Measurements from ENCODE around the gene SHISA6.

The SHISA6 gene

DNA sequence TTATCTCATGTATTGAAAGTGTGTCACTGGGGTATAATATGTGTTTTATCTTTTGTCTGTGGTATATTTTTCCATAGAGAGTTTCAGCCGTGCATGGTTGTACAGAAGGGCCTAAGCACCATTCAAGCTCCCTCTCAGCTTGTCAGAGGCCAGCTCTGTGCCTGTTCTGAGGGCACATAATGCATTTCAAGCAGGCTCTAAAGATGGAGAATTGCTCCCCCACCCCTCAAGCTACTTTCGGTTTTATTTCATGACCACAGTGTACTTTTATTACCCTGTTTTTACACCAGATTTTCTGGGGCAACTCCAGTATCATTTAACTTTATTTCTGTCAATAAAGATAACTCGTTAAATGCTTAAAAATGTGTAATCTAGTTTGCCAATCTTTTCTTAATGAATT, 131.7 kb downstream of the SHISA6 start:
- H3K27ac Mint-ChIP-seq: no peak overlapping the region
- no peak overlapping the region for H3K4me3 Mint-ChIP-seq
- CTCF ChIA-PET: no interaction called here
- H3K27me3 Mint-ChIP-seq: no peaks in the 10 kb centered on the region
- H3K9me3 Mint-ChIP-seq: peaks cover 12% of the 10 kb centered on the region
- no peaks in the 10 kb centered on the region for H3K36me3 Mint-ChIP-seq
- DNase-seq: no peak
- no peaks in the 10 kb centered on the region for H3K4me1 Mint-ChIP-seq

GRCh38 chr17:11378506-11378905, 137.5 kb downstream of the SHISA6 start:
- DNase-seq: no peak
- no peaks in the 10 kb centered on the region for H3K36me3 Mint-ChIP-seq
- H3K9me3 Mint-ChIP-seq: peaks cover 7% of the 10 kb centered on the region
- no peaks in the 10 kb centered on the region for H3K27me3 Mint-ChIP-seq
- CTCF ChIA-PET: no interaction called here
- no peak overlapping the region for H3K27ac Mint-ChIP-seq
- H3K4me3 Mint-ChIP-seq: no peak overlapping the region
- H3K4me1 Mint-ChIP-seq: no peaks in the 10 kb centered on the region

GRCh38 chr17:11380761-11381160, 139.7 kb downstream of the SHISA6 start:
- H3K27ac Mint-ChIP-seq: no peak overlapping the region
- H3K4me3 Mint-ChIP-seq: no peak overlapping the region
- no peaks in the 10 kb centered on the region for H3K4me1 Mint-ChIP-seq
- H3K27me3 Mint-ChIP-seq: no peaks in the 10 kb centered on the region
- H3K36me3 Mint-ChIP-seq: no peaks in the 10 kb centered on the region
- peaks cover 18% of the 10 kb centered on the region for H3K9me3 Mint-ChIP-seq
- CTCF ChIA-PET: no interaction called here
- DNase-seq: no peak

- no peaks in the 10 kb centered on the region for H3K36me3 Mint-ChIP-seq
- H3K4me1 Mint-ChIP-seq: no peaks in the 10 kb centered on the region
- DNase-seq: no peak
- peaks cover 22% of the 10 kb centered on the region for H3K9me3 Mint-ChIP-seq
- H3K4me3 Mint-ChIP-seq: no peak overlapping the region
- no peaks in the 10 kb centered on the region for H3K27me3 Mint-ChIP-seq
- CTCF ChIA-PET: no interaction called here
- no peak overlapping the region for H3K27ac Mint-ChIP-seq
Observed at GRCh38 chr17:11383157-11383556, 142.1 kb downstream of the SHISA6 start.

- peaks cover 22% of the 10 kb centered on the region for H3K9me3 Mint-ChIP-seq
- H3K4me1 Mint-ChIP-seq: no peaks in the 10 kb centered on the region
- CTCF ChIA-PET: no interaction called here
- no peak overlapping the region for H3K27ac Mint-ChIP-seq
- no peaks in the 10 kb centered on the region for H3K27me3 Mint-ChIP-seq
- no peak overlapping the region for H3K4me3 Mint-ChIP-seq
- DNase-seq: no peak
- no peaks in the 10 kb centered on the region for H3K36me3 Mint-ChIP-seq
Observed at GRCh38 chr17:11384131-11384530, 143.1 kb downstream of the SHISA6 start.

GRCh38 chr17:11387610-11388009, 146.6 kb downstream of the SHISA6 start:
- Mint-ChIP-seq H3K4me3 (no peak overlapping the region), H3K4me1 (no peaks in the 10 kb centered on the region), H3K9me3 (peaks cover 26% of the 10 kb centered on the region), H3K27ac (no peak overlapping the region), H3K27me3 (no peaks in the 10 kb centered on the region), H3K36me3 (no peaks in the 10 kb centered on the region)
- CTCF ChIA-PET: no interaction called here
- DNase-seq: no peak

GRCh38 chr17:11388054-11388453, 147.0 kb downstream of the SHISA6 start:
- H3K36me3 Mint-ChIP-seq: no peaks in the 10 kb centered on the region
- H3K27me3 Mint-ChIP-seq: no peaks in the 10 kb centered on the region
- peaks cover 27% of the 10 kb centered on the region for H3K9me3 Mint-ChIP-seq
- CTCF ChIA-PET: no interaction called here
- H3K4me3 Mint-ChIP-seq: no peak overlapping the region
- no peak overlapping the region for H3K27ac Mint-ChIP-seq
- no peak for DNase-seq
- H3K4me1 Mint-ChIP-seq: no peaks in the 10 kb centered on the region

DNA sequence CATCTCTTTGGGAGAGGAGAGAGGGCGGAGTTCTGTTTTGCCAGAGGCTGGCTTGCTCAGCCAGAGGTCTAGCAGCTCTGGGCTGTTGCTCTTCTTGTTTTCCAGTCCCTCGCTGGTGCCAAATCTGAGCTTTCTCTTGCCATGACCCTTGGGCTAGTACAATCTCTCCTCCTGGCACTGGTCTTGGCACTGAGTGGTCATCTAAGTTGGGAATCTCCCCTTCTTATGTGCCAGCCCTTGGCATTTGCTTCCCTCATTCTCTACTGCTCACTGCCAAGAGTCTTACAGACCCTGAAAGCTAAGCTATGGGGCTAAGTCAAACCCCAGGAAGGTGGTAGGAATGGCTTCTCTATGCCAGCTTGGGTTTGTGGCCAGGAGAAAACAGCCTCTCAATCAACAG, 148.6 kb downstream of the SHISA6 start:
- peaks cover 24% of the 10 kb centered on the region for H3K9me3 Mint-ChIP-seq
- H3K4me3 Mint-ChIP-seq: no peak overlapping the region
- DNase-seq: no peak
- no peak overlapping the region for H3K27ac Mint-ChIP-seq
- no peaks in the 10 kb centered on the region for H3K4me1 Mint-ChIP-seq
- H3K27me3 Mint-ChIP-seq: no peaks in the 10 kb centered on the region
- CTCF ChIA-PET: no interaction called here
- H3K36me3 Mint-ChIP-seq: no peaks in the 10 kb centered on the region

GRCh38 chr17:11391134-11391533, 150.1 kb downstream of the SHISA6 start:
- H3K9me3 Mint-ChIP-seq: peaks cover 13% of the 10 kb centered on the region
- no peak for DNase-seq
- H3K27me3 Mint-ChIP-seq: no peaks in the 10 kb centered on the region
- no peak overlapping the region for H3K27ac Mint-ChIP-seq
- CTCF ChIA-PET: no interaction called here
- H3K36me3 Mint-ChIP-seq: no peaks in the 10 kb centered on the region
- no peak overlapping the region for H3K4me3 Mint-ChIP-seq
- no peaks in the 10 kb centered on the region for H3K4me1 Mint-ChIP-seq

GRCh38 chr17:11404431-11405276, 163.6 kb downstream of the SHISA6 start:
- peaks cover 20% of the 10 kb centered on the region for H3K9me3 Mint-ChIP-seq
- H3K4me3 Mint-ChIP-seq: no peak overlapping the region
- H3K36me3 Mint-ChIP-seq: no peaks in the 10 kb centered on the region
- H3K27ac Mint-ChIP-seq: no peak overlapping the region
- H3K4me1 Mint-ChIP-seq: no peaks in the 10 kb centered on the region
- DNase-seq: no peak
- CTCF ChIA-PET: no interaction called here
- H3K27me3 Mint-ChIP-seq: no peaks in the 10 kb centered on the region

DNA sequence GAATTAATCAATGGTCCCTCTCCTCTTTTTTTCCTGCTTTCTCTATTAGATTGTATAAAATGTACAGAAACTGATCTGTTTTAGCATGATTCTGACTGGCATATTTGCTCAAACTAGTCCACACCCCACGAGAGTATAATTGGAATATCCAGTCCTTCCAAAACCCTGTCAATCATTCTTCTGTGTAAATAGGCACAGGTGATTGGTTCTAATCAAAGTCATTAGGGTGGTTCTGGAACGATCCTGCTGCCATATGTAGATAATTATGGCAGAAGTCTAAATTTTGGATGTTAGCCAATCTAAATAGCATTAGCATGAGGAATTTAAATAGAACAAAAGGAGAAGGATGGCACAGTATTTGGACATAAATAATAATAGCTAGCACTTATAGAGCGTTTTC, 165.7 kb downstream of the SHISA6 start:
- Mint-ChIP-seq H3K27me3 (no peaks in the 10 kb centered on the region), H3K9me3 (peaks cover 19% of the 10 kb centered on the region), H3K4me1 (no peaks in the 10 kb centered on the region), H3K27ac (no peak overlapping the region), H3K4me3 (no peak overlapping the region), H3K36me3 (no peaks in the 10 kb centered on the region)
- DNase-seq: no peak
- CTCF ChIA-PET: no interaction called here

DNA sequence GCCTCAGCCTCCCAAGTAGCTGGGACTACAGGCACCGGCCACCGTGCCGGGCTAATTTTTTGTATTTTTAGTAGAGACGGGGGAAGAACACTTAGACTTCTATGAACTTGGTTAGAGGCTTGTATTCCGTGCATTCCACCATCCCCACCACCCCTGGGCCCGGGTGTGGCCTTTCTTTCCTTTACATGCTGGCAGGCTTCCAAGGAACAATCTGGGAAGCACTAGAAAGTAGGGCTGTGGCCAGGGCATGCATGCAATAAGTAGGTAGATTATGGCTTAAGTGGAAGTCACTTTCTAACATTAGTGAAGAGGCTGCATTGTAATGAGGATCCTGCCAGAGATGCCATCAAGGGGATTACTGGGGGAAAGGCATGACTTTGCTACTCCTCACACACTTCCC, 171.6 kb downstream of the SHISA6 start:
- no peak overlapping the region for H3K27ac Mint-ChIP-seq
- CTCF ChIA-PET: no interaction called here
- DNase-seq: no peak
- H3K9me3 Mint-ChIP-seq: peaks cover 2% of the 10 kb centered on the region
- no peaks in the 10 kb centered on the region for H3K4me1 Mint-ChIP-seq
- H3K4me3 Mint-ChIP-seq: no peak overlapping the region
- no peaks in the 10 kb centered on the region for H3K27me3 Mint-ChIP-seq
- H3K36me3 Mint-ChIP-seq: no peaks in the 10 kb centered on the region

GRCh38 chr17:11418342-11418741, 177.3 kb downstream of the SHISA6 start:
- no peak for DNase-seq
- no peak overlapping the region for H3K4me3 Mint-ChIP-seq
- no peak overlapping the region for H3K27ac Mint-ChIP-seq
- no peaks in the 10 kb centered on the region for H3K36me3 Mint-ChIP-seq
- no peaks in the 10 kb centered on the region for H3K4me1 Mint-ChIP-seq
- CTCF ChIA-PET: no interaction called here
- peaks cover 2% of the 10 kb centered on the region for H3K9me3 Mint-ChIP-seq
- no peaks in the 10 kb centered on the region for H3K27me3 Mint-ChIP-seq

- Mint-ChIP-seq H3K27me3 (no peaks in the 10 kb centered on the region), H3K27ac (no peak overlapping the region), H3K9me3 (peaks cover 21% of the 10 kb centered on the region), H3K36me3 (no peaks in the 10 kb centered on the region), H3K4me1 (no peaks in the 10 kb centered on the region), H3K4me3 (no peak overlapping the region)
- no peak for DNase-seq
- CTCF ChIA-PET: no interaction called here
Observed at GRCh38 chr17:11430751-11431150, 189.7 kb downstream of the SHISA6 start.

DNA sequence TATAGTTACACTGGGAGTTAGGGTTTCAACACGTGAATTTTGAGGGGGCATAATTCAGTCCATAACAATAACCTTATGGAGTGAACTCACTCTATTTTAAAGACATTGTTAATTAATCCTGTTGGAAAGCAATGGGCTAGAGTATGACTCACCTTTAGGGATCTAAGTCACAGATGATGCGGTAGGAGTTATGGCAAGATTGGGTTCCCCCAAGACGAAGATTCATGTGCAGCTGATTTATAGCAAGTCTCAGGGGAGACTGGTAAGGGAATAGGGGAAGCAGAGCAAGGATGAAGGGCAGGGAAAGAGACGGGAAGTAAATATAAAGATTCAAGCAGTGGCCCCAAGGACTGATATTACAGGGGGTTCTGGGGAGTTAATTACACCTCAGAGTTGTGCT, 197.7 kb downstream of the SHISA6 start:
- no peaks in the 10 kb centered on the region for H3K36me3 Mint-ChIP-seq
- DNase-seq: no peak
- peaks cover 11% of the 10 kb centered on the region for H3K9me3 Mint-ChIP-seq
- H3K27me3 Mint-ChIP-seq: no peaks in the 10 kb centered on the region
- H3K27ac Mint-ChIP-seq: no peak overlapping the region
- H3K4me3 Mint-ChIP-seq: no peak overlapping the region
- CTCF ChIA-PET: no interaction called here
- H3K4me1 Mint-ChIP-seq: no peaks in the 10 kb centered on the region

- Mint-ChIP-seq H3K27ac (no peak overlapping the region), H3K4me3 (no peak overlapping the region), H3K27me3 (no peaks in the 10 kb centered on the region), H3K4me1 (no peaks in the 10 kb centered on the region), H3K9me3 (peaks cover 15% of the 10 kb centered on the region), H3K36me3 (no peaks in the 10 kb centered on the region)
- CTCF ChIA-PET: no interaction called here
- no peak for DNase-seq
Observed at GRCh38 chr17:11441004-11441403, 200.0 kb downstream of the SHISA6 start.
